Lower leg skin (tissue), 3 donors: ENCODE results near the gene PALB2.

Experiments
- POLR2A ChIP-seq, 2 donors: fragments of 450-650 bp; IDR thresholded peaks; one replicate each; pipeline ENCODE4 v1.6.1; 2016 to 2017; ENCODE audit warnings: antibody characterized with exemption in 2 of 2, mild to moderate bottlenecking in 1 of 2, moderate library complexity in 1 of 2
- TF ChIP-seq, protein P1 (sequence below), 3 donors: fragments of 450-650 bp; IDR thresholded peaks; one replicate each; pipeline ENCODE4 v1.5.1; 2016; ENCODE audit warnings: antibody characterized with exemption in 3 of 3, mild to moderate bottlenecking in 3 of 3, moderate library complexity in 2 of 3

DNA sequence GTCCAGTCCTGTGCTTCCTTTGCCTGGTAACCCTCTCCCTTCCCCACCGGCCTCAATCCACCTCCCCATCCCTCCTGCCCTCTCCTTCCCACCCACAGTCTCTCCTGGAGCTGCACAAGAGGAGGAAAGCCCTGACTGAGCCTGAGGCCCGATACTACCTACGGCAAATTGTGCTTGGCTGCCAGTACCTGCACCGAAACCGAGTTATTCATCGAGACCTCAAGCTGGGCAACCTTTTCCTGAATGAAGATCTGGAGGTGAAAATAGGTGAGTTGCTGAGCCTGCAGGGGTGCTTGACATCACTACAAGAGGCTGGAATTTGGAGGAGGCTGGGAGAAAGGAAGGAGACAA is 38.9 kb upstream of the PALB2 start:
- no peak for TF ChIP-seq POLR2A (IDR thresholded peaks at IDR 0.05)
- TF ChIP-seq, protein P1, sequence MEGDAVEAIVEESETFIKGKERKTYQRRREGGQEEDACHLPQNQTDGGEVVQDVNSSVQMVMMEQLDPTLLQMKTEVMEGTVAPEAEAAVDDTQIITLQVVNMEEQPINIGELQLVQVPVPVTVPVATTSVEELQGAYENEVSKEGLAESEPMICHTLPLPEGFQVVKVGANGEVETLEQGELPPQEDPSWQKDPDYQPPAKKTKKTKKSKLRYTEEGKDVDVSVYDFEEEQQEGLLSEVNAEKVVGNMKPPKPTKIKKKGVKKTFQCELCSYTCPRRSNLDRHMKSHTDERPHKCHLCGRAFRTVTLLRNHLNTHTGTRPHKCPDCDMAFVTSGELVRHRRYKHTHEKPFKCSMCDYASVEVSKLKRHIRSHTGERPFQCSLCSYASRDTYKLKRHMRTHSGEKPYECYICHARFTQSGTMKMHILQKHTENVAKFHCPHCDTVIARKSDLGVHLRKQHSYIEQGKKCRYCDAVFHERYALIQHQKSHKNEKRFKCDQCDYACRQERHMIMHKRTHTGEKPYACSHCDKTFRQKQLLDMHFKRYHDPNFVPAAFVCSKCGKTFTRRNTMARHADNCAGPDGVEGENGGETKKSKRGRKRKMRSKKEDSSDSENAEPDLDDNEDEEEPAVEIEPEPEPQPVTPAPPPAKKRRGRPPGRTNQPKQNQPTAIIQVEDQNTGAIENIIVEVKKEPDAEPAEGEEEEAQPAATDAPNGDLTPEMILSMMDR (IDR thresholded peaks at IDR 0.05), result no peak
